ENCODE measurements around the gene NME7.

- TF ChIP-seq POLR2A (IDR thresholded peaks at IDR 0.05; ENCODE audit: low read depth, low read length) (no peak), POLR2AphosphoS5 (IDR thresholded peaks at IDR 0.05; ENCODE audit: low read depth, low read length) (no peak), SPI1 (IDR thresholded peaks at IDR 0.05; ENCODE audit: low read depth, low read length) (no peak), TAF1 (IDR thresholded peaks at IDR 0.05; ENCODE audit: low read depth, low read length) (no peak), POU2F2 (IDR thresholded peaks at IDR 0.05; ENCODE audit: low read depth, low read length) (no peak), PAX5 (IDR thresholded peaks at IDR 0.05; ENCODE audit: insufficient read depth, low read length, severe bottlenecking) (no peak)
Measured at GRCh38 chr1:169367096-169367685, 406 bp downstream of the NME7 start.
